22Rv1 (cell line): ENCODE data around the gene SV2C.

ENCODE experiments used
- H3K27ac ChIP-seq: fragments of 450-650 bp; 2 replicates; pipeline ENCODE4 v1.5.1; 2017
- CTCF ChIP-seq: fragments of 450-650 bp; IDR thresholded peaks from 2 replicates; pipeline ENCODE4 v1.5.1; 2017; ENCODE audit warnings: mild to moderate bottlenecking
- ZFX ChIP-seq: fragments of 450-650 bp; IDR thresholded peaks from 2 replicates; pipeline ENCODE4 v1.6.1; 2017; ENCODE audit warnings: antibody characterized with exemption, borderline replicate concordance

Gene SV2C

GRCh38 chr5:76177978-76178377 is 94.8 kb downstream of the SV2C start:
- no peak overlapping the region for H3K27ac ChIP-seq
- TF ChIP-seq ZFX (no peak), CTCF (no peak)

DNA sequence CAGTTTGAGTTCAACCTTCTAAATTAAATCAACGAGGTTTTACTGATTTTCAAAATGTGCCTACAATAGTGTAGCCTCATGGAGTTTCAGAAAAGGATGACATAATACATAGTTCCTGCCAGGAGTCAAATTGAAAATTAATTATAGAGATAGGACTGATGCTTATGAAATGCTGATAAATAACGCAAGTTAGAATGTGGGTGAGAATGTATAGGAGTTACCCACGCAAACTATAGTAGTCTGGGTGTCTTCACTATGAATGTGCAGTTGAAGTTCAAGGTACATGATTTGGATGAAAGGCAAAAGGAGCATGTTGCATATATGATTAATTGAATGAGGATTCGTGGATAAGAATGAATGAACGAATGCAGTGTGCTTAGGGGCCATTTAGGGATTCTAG is 95.7 kb downstream of the SV2C start:
- no peak overlapping the region for H3K27ac ChIP-seq
- TF ChIP-seq ZFX (no peak), CTCF (no peak)

DNA sequence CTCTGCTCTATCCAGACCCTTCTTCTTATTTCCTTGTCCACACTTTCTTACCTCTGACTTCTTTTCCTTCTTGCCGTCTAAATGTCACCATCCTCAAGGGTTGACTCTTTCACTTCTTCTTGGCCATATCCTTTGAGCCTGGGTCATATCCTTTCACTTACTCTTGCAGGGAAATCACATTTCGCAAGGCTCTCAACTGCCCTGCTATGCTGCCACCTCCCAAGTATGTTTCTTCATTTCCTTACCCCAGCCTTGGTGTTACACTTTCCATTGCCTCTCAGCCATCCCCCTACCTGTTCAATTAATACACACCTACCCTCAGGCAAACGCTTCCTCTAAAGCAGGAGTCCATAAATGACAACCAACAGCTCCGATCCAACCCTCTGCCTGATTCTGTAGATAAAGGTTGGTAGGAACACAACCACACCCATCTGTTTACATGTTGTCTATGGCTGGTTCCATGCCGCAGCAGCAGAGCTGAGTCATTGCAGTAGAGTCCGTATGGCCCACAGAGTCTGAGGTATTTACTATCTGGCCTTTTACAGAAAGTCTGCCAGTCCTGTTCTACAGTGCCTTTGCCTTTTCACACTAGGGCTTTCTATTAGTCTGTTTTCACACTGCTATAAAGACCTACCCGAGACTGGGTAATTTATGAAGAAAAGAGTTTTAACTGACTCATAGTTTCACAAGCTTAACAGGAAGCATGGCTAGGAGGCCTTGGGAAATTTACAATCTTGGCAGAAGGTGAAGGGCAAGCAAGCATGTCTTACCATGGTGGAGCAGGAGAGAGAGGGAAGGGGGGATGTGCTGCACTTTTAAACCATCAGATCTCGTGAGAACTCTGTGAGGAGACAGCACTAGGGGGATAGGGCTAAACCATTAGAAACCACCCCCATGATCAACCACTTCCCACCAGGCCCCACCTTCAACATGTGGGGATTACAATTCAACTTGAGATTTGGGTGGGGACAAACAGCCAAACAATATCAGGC is 97.9 kb downstream of the SV2C start:
- TF ChIP-seq CTCF (no peak), ZFX (no peak)
- H3K27ac ChIP-seq: 0 out of 2 replicates have a peak overlapping the region, but pooled peaks have one; percentile 22

GRCh38 chr5:76187386-76187785 is 104.2 kb downstream of the SV2C start:
- H3K27ac ChIP-seq: no peak overlapping the region

DNA sequence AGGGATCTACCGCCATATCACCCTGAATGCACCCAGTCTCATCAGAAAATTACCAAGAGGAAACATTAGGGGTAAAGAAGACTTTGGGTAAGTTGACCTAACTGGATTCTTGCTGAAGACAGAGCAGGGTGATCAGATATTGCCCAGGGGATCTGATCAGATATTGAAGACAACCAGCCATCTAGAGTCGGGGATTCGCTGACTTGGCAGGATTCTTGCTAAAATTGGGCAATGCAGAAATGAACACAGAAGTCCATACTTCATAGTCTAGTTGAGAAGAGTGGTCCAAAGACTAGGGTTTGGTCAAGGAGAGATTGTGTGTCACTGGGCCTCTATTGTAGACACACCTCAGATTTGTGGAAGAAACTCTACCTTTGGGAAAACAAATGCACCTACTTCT is 107.2 kb downstream of the SV2C start:
- no peak overlapping the region for H3K27ac ChIP-seq
- no peak for TF ChIP-seq CTCF
- TF ChIP-seq ZFX: no peak

More at GRCh38 chr5:76187386-76187785, 104.2 kb downstream of the SV2C start:
- TF ChIP-seq CTCF: no peak
- TF ChIP-seq ZFX: no peak

GRCh38 chr5:76192837-76193236 is 109.7 kb downstream of the SV2C start:
- no peak for TF ChIP-seq ZFX
- no peak for TF ChIP-seq CTCF
- no peak overlapping the region for H3K27ac ChIP-seq

- TF ChIP-seq CTCF (no peak), ZFX (no peak)
Observed at GRCh38 chr5:76193635-76194034, 110.5 kb downstream of the SV2C start.

More at GRCh38 chr5:76193635-76194034, 110.5 kb downstream of the SV2C start:
- H3K27ac ChIP-seq: no peak overlapping the region
